Rectal smooth muscle tissue (tissue), 1 donor: ENCODE data around the gene ZNF556.
"Not testable (repeated sequence)": the region's sequence is repeated elsewhere in the genome, so short reads cannot be mapped to it uniquely, and the experiment has no call there.

Experiments
- H3K27ac ChIP-seq: one replicate; pipeline ENCODE4 v1.7.0; 2013; ENCODE audit warnings: low read depth, low read length, inconsistent platforms
- H3K27me3 ChIP-seq: one replicate; pipeline ENCODE4 v1.7.0; 2013; ENCODE audit warnings: low read length; ENCODE audit not compliant: control insufficient read depth, insufficient read depth
- H3K36me3 ChIP-seq: one replicate; pipeline ENCODE4 v1.7.0; 2013; ENCODE audit warnings: low read length; ENCODE audit not compliant: control insufficient read depth, insufficient read depth
- H3K4me1 ChIP-seq: one replicate; pipeline ENCODE4 v1.7.0; 2013; ENCODE audit warnings: low read length; ENCODE audit not compliant: control insufficient read depth, insufficient read depth
- H3K4me3 ChIP-seq: one replicate; pipeline ENCODE4 v1.7.0; 2013; ENCODE audit warnings: low read length
- H3K9ac ChIP-seq: one replicate; pipeline ENCODE4 v1.7.0; 2013; ENCODE audit warnings: low read length

ZNF556 gene

GRCh38 chr19:2900296-2901252, 33.4 kb downstream of the ZNF556 start, which contains the start of gene ZNF57:
ZNF57 (plus strand) TSS chr19:2900928; CDS start chr19:2901046, 118 bp downstream.
- peak within 1 kb of the TSS; percentile 87 for H3K27ac ChIP-seq
- H3K4me1 ChIP-seq = no peaks in the 10 kb centered on the region
- peak within 1 kb of the TSS; percentile 88 for H3K9ac ChIP-seq
- H3K4me3 ChIP-seq = peak within 1 kb of the TSS; percentile 90
- H3K27me3 ChIP-seq = no peaks in the 10 kb centered on the region
- no peaks in the 10 kb centered on the region for H3K36me3 ChIP-seq

DNA sequence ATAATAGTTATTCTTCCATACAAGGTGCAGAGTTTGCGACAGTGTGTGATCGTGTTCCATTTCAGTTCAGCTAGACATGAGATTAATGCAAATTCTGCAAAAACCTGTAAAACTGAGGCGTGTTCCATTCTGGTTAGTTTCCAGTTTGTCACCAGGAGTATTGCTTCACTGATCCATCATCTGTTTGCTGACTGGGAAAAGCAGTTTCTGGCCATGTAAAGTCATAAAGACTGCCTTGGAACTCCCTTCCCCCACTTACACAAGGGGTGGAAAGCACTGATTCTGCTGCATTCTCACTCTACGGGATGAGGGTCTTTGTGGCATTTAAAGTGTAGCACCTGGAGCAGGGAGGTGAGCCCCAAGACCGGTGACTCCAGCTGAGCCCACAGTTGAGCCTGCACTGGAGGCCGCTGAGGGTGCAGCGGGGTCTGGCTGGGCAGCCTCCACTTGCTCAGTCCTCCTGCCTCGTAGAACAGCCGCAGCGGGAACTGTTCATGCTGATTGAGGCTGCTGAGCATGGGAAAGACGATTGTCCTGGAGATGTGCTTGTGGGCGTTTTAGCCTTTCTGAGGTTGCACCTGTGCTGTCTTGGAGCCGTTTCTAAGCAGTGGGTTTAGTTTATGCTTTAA, 35.6 kb downstream of the ZNF556 start:
- H3K27me3 ChIP-seq = no peaks in the 10 kb centered on the region
- no peak overlapping the region for H3K27ac ChIP-seq
- no peak overlapping the region for H3K9ac ChIP-seq
- H3K4me3 ChIP-seq = peak overlapping the region; percentile 18
- no peaks in the 10 kb centered on the region for H3K4me1 ChIP-seq
- no peaks in the 10 kb centered on the region for H3K36me3 ChIP-seq

GRCh38 chr19:2903326-2903725, 36.2 kb downstream of the ZNF556 start:
- H3K36me3 ChIP-seq, H3K27me3 ChIP-seq, H3K27ac ChIP-seq, H3K4me3 ChIP-seq, H3K4me1 ChIP-seq, H3K9ac ChIP-seq: not testable (repeated sequence)

- Histone ChIP-seq H3K4me3 (no peak overlapping the region), H3K27me3 (no peaks in the 10 kb centered on the region), H3K36me3 (no peaks in the 10 kb centered on the region), H3K9ac (no peak overlapping the region), H3K4me1 (no peaks in the 10 kb centered on the region), H3K27ac (no peak overlapping the region)
Measured at GRCh38 chr19:2905918-2906519, 38.9 kb downstream of the ZNF556 start.

DNA sequence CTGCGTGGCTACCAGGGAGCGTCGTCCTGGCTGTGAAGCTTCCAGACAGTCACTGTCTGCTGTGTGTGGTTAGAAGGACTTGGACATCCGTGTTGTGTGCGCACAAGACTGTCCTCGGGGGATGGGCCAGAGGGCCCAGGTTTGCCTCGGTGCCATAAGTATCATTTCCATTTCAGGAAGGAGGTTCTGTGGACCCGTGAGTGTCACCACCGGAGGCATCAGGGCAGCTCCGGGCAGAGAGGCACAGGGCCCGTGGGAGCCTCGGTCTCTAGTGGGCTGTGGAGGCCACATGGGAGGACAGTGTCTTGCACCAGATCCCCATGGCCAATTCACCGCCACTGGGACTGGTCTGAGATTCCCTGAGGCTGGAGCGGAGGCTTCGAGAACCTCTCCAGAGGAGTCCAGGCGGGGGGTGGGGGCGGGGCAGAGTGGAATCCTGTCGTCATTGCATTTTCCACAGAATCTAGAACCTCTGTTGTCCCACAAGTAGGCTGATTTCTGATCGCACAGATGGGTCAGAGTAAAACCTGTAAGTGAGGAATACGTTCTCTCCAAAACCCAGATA, 39.6 kb downstream of the ZNF556 start:
- Histone ChIP-seq H3K4me3 (no peak overlapping the region), H3K27me3 (no peaks in the 10 kb centered on the region), H3K27ac (no peak overlapping the region), H3K4me1 (no peaks in the 10 kb centered on the region), H3K36me3 (no peaks in the 10 kb centered on the region), H3K9ac (no peak overlapping the region)

DNA sequence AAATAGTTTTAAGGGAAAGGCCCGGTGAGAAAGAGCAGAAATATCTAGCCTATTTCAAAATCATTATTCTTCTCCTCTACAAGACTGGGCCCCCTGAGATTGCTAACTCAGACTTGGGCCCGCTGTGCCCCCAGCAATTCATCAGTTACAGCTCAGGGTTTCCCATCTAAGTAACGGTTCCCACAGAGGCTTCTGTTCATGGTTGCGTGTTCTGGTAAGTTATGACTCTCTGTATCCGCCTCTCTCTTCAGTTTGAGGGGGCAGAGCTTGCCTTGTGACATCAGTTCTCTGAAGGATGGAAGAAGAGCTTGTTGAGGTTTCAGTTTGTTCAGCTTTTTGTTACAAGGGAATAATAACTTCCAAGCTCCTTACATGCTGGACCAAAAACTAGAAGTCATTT, 45.2 kb downstream of the ZNF556 start:
- Histone ChIP-seq H3K9ac (no peak overlapping the region), H3K4me1 (no peaks in the 10 kb centered on the region), H3K27ac (no peak overlapping the region), H3K27me3 (no peaks in the 10 kb centered on the region), H3K36me3 (peaks cover 13% of the 10 kb centered on the region), H3K4me3 (no peak overlapping the region)

DNA sequence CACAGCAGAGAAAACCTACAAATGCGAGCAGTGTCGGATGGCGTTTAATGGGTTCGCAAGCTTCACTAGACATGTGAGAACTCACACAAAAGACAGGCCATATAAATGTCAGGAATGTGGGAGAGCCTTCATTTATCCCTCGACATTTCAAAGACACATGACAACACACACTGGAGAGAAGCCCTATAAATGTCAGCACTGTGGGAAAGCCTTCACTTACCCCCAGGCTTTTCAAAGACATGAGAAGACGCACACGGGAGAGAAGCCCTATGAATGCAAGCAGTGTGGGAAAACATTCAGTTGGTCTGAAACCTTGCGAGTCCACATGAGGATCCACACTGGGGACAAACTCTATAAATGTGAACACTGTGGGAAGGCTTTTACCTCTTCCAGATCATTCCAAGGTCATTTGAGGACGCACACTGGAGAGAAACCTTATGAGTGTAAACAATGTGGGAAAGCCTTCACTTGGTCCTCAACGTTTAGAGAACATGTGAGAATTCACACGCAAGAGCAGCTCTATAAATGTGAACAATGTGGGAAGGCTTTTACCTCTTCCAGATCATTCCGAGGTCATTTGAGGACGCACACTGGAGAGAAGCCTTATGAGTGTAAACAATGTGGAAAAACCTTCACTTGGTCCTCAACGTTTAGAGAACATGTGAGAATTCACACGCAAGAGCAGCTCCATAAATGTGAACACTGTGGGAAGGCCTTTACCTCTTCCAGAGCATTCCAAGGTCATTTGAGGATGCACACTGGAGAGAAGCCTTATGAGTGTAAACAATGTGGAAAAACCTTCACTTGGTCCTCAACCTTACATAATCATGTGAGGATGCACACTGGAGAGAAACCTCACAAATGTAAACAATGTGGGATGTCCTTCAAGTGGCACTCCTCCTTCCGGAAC, 50.4 kb downstream of the ZNF556 start:
- Histone ChIP-seq H3K4me3 (no peak overlapping the region), H3K4me1 (no peaks in the 10 kb centered on the region), H3K27ac (no peak overlapping the region), H3K9ac (no peak overlapping the region), H3K27me3 (no peaks in the 10 kb centered on the region), H3K36me3 (peaks cover 22% of the 10 kb centered on the region)

DNA sequence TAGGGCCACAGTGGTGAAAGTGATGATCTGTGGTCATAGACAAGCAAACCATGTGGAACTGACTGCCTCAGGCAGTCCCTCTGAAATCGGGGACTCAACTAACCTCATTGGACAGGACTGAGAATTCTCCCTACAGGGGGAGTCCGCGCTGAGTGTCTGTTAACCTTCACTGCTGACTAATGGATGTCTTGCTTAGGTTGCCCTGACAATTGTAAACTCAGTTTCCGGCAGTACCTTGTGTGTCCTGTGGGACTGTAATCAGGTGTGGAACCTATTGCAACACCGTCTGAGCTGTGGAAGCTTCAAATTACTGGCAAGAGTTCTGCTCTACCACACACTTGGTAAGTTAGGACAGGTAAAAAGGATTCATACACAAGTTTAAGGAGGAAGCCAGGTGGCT, 55.9 kb downstream of the ZNF556 start:
- peaks cover 5% of the 10 kb centered on the region for H3K36me3 ChIP-seq
- no peak overlapping the region for H3K9ac ChIP-seq
- H3K4me1 ChIP-seq = no peaks in the 10 kb centered on the region
- no peak overlapping the region for H3K27ac ChIP-seq
- no peak overlapping the region for H3K4me3 ChIP-seq
- no peaks in the 10 kb centered on the region for H3K27me3 ChIP-seq

DNA sequence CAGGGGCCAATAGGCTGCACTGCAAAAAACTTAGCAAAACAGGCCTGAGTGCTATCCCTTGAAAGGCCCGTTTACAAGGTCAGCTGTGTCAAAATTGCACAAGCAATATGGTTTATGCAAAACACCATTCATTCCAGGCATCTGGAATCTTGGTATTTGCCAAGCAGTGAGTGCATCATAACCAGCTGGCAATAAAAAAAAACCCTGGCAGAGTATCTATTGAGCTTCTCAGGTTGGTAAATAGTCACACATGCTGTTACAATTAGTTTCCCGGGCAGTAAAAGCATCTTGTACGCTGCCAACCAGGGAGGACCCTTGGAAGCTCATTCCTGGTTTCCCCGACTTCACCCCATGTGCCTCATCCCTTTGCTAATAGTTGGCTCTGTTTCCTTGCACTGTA, 56.4 kb downstream of the ZNF556 start:
- no peak overlapping the region for H3K4me3 ChIP-seq
- no peaks in the 10 kb centered on the region for H3K4me1 ChIP-seq
- H3K27me3 ChIP-seq = no peaks in the 10 kb centered on the region
- H3K9ac ChIP-seq = no peak overlapping the region
- peak overlapping the region; percentile 26 for H3K27ac ChIP-seq
- H3K36me3 ChIP-seq = peaks cover 5% of the 10 kb centered on the region

- Histone ChIP-seq H3K4me3 (no peak overlapping the region), H3K9ac (no peak overlapping the region), H3K27me3 (no peaks in the 10 kb centered on the region), H3K36me3 (no peaks in the 10 kb centered on the region), H3K4me1 (no peaks in the 10 kb centered on the region), H3K27ac (no peak overlapping the region)
Measured at GRCh38 chr19:2926341-2927031, 59.4 kb downstream of the ZNF556 start.

GRCh38 chr19:2927032-2927430, 59.9 kb downstream of the ZNF556 start:
- Histone ChIP-seq H3K27ac (no peak overlapping the region), H3K27me3 (no peaks in the 10 kb centered on the region), H3K9ac (no peak overlapping the region), H3K36me3 (no peaks in the 10 kb centered on the region), H3K4me1 (no peaks in the 10 kb centered on the region), H3K4me3 (no peak overlapping the region)
